Dedifferentiated amniotic fluid mesenchymal stem cell (primary cell): ENCODE measurements around the gene DAGLA.
A peak's percentile ranks its signal among the peaks of the same experiment; 100 is the strongest.

ENCODE experiments used
- DNase-seq: peaks from one replicate; pipeline ENCODE4 v3.0.0-alpha.2; 2016; ENCODE audit errors: extremely low spot score

The DAGLA gene

GRCh38 chr11:61728066-61728939, 48.1 kb downstream of the DAGLA start:
- no peak for DNase-seq

DNA sequence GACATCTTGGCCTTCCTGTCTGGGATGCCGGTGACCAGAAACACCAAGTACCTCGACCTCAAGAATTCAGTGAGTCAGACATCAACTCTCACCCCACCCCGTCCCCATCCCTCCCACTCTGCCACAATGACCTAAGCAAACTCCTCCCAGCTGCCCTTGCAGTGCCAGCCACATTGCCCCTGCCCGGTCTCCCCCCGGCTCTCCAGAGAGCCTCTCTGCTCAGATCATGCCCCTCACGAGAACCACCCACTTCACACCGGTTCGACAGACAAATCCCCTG, 48.7 kb downstream of the DAGLA start:
- no peak for DNase-seq

DNA sequence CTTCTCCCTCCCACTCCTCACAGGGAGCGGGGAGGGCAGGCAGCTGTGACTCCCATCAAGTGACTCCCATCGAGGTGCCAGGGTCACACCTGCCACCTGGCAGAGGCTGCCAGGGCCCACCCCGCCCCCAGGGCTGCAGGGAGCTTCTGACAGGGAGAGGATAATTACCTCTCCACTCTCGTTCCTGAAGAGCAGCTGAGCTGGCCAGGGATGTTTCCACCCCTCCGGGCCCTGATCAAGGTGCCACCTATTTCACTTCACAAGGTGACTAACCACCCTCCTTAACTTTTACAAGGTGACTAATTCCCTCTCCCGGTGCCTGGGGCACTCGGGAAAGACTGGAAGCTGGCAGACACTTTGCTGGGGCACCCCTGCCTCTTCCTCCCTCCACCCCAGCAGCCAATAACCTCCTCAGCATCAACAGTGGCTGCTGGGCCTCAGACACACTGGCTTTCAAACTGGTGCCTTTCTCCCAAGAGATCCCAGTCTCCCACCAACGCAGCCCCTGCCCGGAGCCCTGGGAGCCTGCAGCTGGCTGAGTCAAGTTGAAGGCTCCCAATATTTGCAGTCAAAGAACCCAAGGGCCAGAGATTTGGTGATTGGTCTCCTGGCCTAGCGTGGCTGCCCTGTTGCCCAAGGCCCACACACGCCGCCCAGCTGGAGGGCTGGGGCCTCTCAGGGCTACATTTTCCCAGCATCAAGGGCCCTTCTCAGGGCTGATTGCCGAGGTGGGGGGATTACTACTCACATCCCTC, 50.2 kb downstream of the DAGLA start:
- DNase-seq: no peak

- DNase-seq: no peak
Observed at GRCh38 chr11:61731211-61731951, 51.2 kb downstream of the DAGLA start.

GRCh38 chr11:61731952-61732675, 51.9 kb downstream of the DAGLA start:
- DNase-seq: no peak

DNA sequence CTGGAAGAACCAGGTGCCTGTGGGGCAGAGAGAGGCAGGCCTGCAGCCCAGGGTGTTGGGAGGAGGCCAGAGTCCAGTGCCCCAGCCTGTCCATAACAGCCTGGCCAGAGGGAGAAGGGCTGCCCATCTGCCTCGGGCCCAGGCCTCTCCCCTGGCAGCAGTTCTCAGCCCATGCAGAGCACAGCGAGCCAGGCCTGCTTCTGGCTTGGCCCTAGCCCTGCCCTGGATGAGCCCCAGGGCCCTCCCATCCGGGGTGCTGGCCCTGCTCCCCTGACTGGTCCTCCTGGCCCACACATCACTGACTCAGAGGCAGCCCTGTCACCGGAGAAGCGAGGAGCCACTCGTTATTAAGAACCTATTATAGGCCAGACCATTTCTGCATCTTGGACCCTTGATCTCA, 52.5 kb downstream of the DAGLA start:
- DNase-seq: no peak

- DNase-seq: peak; percentile 77
Observed at GRCh38 chr11:61733120-61733978, 53.2 kb downstream of the DAGLA start.

DNA sequence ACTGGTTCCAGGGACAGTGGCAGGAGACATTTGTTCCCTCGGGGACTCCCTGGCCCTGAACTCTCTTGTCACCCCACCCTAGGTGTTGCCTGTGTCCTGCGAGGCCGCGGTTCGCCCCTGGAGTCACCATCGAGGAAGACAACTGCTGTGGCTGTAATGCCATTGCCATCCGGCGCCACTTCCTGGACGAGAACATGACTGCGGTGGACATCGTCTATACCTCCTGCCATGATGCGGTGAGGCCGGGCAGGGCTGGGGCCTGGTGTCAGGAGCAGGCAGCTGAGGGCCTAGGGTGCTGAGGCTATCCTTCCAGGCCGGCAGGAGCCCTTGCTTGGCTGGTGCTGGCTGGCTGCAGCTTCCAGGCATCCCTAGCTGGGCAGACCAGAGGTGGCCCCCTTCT, 54.6 kb downstream of the DAGLA start:
- no peak for DNase-seq

- no peak for DNase-seq
Observed at GRCh38 chr11:61735391-61735790, 55.2 kb downstream of the DAGLA start.

DNA sequence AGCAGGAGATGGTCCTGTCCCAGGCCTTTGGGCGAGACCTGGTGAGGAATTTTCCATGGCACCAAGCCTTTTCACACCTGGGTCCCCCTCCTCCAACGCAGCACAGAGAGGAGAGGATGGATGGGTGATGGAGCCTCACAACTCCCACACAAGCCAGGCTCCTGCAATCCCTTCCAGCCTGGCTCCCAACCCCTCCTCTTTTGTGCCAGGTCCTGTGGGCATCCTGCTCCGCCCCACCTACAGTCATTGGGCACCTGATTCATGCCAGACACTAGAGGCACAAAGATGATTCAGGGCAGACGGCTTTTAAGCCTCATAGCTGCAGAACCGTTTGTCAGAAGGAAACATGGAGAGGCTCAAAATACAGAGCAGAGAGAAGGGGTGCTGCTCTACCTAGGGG, 56.1 kb downstream of the DAGLA start:
- no peak for DNase-seq

DNA sequence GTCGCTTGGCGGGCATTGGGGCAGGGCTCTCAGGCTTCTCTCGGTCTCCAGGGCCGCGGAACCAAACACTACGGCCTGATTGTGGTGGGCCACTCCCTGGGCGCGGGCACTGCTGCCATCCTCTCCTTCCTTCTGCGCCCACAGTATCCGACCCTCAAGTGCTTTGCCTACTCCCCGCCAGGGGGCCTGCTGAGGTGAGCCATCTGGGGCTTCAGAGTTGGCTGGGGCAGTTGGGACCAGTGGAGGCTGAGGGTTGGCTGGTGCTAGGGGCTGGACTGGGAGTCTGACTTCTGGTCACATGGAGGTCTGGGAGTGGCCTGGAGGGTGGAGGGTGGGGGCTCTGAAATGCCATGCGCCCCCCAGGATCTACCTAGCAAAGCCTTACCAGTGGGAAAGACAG, 56.9 kb downstream of the DAGLA start:
- no peak for DNase-seq

- no peak for DNase-seq
Observed at GRCh38 chr11:61737636-61738386, 57.6 kb downstream of the DAGLA start.

DNA sequence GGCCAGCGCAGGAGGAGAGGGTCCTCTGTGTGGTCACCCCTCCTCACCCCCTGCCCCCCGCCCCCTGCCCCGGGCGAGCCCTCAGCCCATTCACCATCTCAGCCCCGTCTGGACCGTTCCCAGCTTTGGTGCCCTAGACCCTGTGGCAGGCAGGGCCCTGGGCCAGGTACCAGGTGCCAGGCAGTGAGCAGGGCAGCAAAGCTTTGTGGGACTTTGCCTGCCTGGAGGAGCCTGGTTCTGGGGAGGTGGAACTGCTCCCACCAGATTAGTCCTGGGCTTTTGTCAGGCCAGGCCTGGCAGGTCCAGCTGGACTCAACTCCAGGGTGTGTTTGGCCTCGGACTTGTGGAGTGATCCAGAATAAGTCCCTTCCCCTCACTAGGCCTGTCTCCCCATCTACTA, 58.6 kb downstream of the DAGLA start:
- DNase-seq: no peak

DNA sequence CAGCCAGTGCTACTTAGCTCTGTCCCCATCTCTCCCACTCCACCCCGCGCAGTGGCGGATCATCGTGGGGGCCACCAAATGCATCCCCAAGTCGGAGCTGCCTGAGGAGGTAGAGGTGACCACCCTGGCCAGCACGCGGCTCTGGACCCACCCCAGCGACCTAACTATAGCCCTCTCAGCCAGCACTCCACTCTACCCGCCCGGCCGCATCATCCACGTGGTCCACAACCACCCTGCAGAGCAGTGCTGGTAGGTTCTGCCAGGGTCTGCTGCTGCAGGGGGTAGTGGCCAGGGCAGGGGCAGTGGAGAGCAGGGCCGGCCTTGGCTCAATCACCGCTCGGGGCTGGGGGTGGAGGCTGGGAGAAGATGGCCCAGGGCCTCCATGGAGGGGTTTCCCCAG, 59.2 kb downstream of the DAGLA start:
- DNase-seq: no peak

GRCh38 chr11:61739966-61740365, 59.8 kb downstream of the DAGLA start:
- no peak for DNase-seq

GRCh38 chr11:61742391-61742790, 62.2 kb downstream of the DAGLA start:
- DNase-seq: no peak

- DNase-seq: no peak
Observed at GRCh38 chr11:61743486-61744095, 63.4 kb downstream of the DAGLA start.

DNA sequence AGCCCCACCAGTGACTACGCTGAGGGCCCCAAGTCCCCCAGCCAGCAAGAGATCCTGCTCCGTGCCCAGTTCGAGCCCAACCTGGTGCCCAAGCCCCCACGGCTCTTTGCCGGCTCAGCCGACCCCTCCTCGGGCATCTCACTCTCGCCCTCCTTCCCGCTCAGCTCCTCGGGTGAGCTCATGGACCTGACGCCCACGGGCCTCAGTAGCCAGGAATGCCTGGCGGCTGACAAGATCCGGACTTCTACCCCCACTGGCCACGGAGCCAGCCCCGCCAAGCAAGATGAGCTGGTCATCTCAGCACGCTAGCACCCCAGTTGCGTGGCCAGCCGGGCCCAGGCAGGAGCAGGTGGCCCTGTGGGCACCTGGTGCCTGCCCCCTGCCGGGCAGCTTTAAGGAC, 64.0 kb downstream of the DAGLA start:
- no peak for DNase-seq

- no peak for DNase-seq
Observed at GRCh38 chr11:61744609-61745156, 64.5 kb downstream of the DAGLA start.
